Stimulated activated CD8-positive, alpha-beta memory T cell treated with anti-CD3 and anti-CD28 coated beads, Interleukin-15, amount 100 ng/mL, for 4 hours (primary cell): ENCODE data around the gene PHYHIPL.

Source experiments
- DNase-seq, 2 donors: peaks; one replicate each; pipeline ENCODE4 v3.0.0-alpha.2; 2020; ENCODE audit warnings: low read depth in 2 of 2

The PHYHIPL gene

GRCh38 chr10:59176241-59177030 lies at the start of gene PHYHIPL:
Gene PHYHIPL, plus strand, starts transcription at chr10:59176643. Its CDS starts 211 bp downstream, at chr10:59176854.
- DNase-seq = no peak

- no peak for DNase-seq
Measured at GRCh38 chr10:59126991-59127390, 49.5 kb upstream of the PHYHIPL start.

- DNase-seq = no peak
Measured at GRCh38 chr10:59127991-59128390, 48.5 kb upstream of the PHYHIPL start.

GRCh38 chr10:59129867-59130266 lies 46.6 kb upstream of the PHYHIPL start:
- DNase-seq = no peak

- no peak for DNase-seq
Measured at GRCh38 chr10:59131666-59132065, 44.8 kb upstream of the PHYHIPL start.

- DNase-seq = no peak
Measured at GRCh38 chr10:59133841-59134593, 42.4 kb upstream of the PHYHIPL start.

- no peak for DNase-seq
Measured at GRCh38 chr10:59134785-59135184, 41.7 kb upstream of the PHYHIPL start.

GRCh38 chr10:59135275-59135674 lies 41.2 kb upstream of the PHYHIPL start:
- DNase-seq = no peak

GRCh38 chr10:59138052-59138451 lies 38.4 kb upstream of the PHYHIPL start:
- DNase-seq = no peak

- no peak for DNase-seq
Measured at GRCh38 chr10:59143544-59143943, 32.9 kb upstream of the PHYHIPL start.

- DNase-seq = no peak
Measured at GRCh38 chr10:59148701-59149100, 27.7 kb upstream of the PHYHIPL start.

GRCh38 chr10:59155556-59155955 lies 20.9 kb upstream of the PHYHIPL start:
- no peak for DNase-seq

GRCh38 chr10:59167512-59167911 lies 8.9 kb upstream of the PHYHIPL start:
- DNase-seq = no peak

- DNase-seq = no peak
Measured at GRCh38 chr10:59172567-59172966, 3.9 kb upstream of the PHYHIPL start.

- DNase-seq = no peak
Measured at GRCh38 chr10:59173414-59173813, 3.0 kb upstream of the PHYHIPL start.

- DNase-seq = no peak
Measured at GRCh38 chr10:59175538-59176240, 754 bp upstream of the PHYHIPL start.

GRCh38 chr10:59177031-59177797 lies 771 bp downstream of the PHYHIPL start:
- no peak for DNase-seq

- no peak for DNase-seq
Measured at GRCh38 chr10:59177836-59178235, 1.4 kb downstream of the PHYHIPL start.

GRCh38 chr10:59179068-59179467 lies 2.6 kb downstream of the PHYHIPL start:
- no peak for DNase-seq

GRCh38 chr10:59180689-59181270 lies 4.3 kb downstream of the PHYHIPL start:
- no peak for DNase-seq

- DNase-seq = no peak
Measured at GRCh38 chr10:59181668-59182067, 5.2 kb downstream of the PHYHIPL start.
